HG03457 (cell line): ENCODE data around the gene CSK.
"Not testable (repeated sequence)": the region's sequence is repeated elsewhere in the genome, so short reads cannot be mapped to it uniquely, and the experiment has no call there.

Experiments
- ATAC-seq: cut with Tn5 transposase; IDR thresholded peaks from one replicate; pipeline ENCODE4 v1.9.1; 2021; ENCODE audit warnings: moderate number of reproducible peaks; ENCODE audit not compliant: unreplicated experiment

Gene CSK

GRCh38 chr15:74770211-74770903 is 11.5 kb upstream of the CSK start:
- ATAC-seq: no peak

GRCh38 chr15:74773329-74773728 is 8.6 kb upstream of the CSK start:
- no peak for ATAC-seq

- ATAC-seq: no peak
These were observed 8.1 kb upstream of the CSK start for GRCh38 chr15:74773731-74774252.

- no peak for ATAC-seq
These were observed 6.7 kb upstream of the CSK start for GRCh38 chr15:74775132-74775562.

GRCh38 chr15:74775894-74776293 is 6.0 kb upstream of the CSK start:
- no peak for ATAC-seq

GRCh38 chr15:74776821-74777768 is 4.8 kb upstream of the CSK start:
- ATAC-seq: peak; percentile 34

- ATAC-seq: no peak
These were observed 3.9 kb upstream of the CSK start for GRCh38 chr15:74777769-74778598.

GRCh38 chr15:74778599-74778970 is 3.3 kb upstream of the CSK start:
- ATAC-seq: no peak

- ATAC-seq: no peak
These were observed 2.7 kb upstream of the CSK start for GRCh38 chr15:74779162-74779648.

GRCh38 chr15:74780523-74781430 is 1.1 kb upstream of the CSK start:
- no peak for ATAC-seq

- ATAC-seq: no peak
These were observed 585 bp downstream of the CSK start for GRCh38 chr15:74782259-74783071.

- no peak for ATAC-seq
These were observed 1.4 kb downstream of the CSK start for GRCh38 chr15:74783072-74783807.

- no peak for ATAC-seq
These were observed 1.9 kb downstream of the CSK start for GRCh38 chr15:74783808-74784175.

- no peak for ATAC-seq
These were observed 2.7 kb downstream of the CSK start for GRCh38 chr15:74784426-74785193.

GRCh38 chr15:74785194-74786032 is 3.5 kb downstream of the CSK start:
- ATAC-seq: no peak

GRCh38 chr15:74786081-74786480 is 4.2 kb downstream of the CSK start:
- not testable (repeated sequence) for ATAC-seq
